Right renal cortex interstitium (tissue), 3 donors: ENCODE measurements around the gene RCVRN. TPM values are rescaled to one million over a fixed set of nuclear protein-coding genes. Genes with fewer than 3 reads are reported as not detected.

Experiments
- DNase-seq, 3 donors: peaks; one replicate each; pipeline ENCODE4 v3.0.0-alpha.2; 2013; ENCODE audit warnings: low read depth in 3 of 3, low spot score in 2 of 3
- polyA plus RNA-seq, 3 donors: library from polyadenylated mRNA; unstranded; fragments of 120-200 nt; gene quantifications; one replicate each; pipeline ENCODE4 v1.2.1, GENCODE V29; 2013; ENCODE audit not compliant: insufficient read length in 3 of 3

Gene RCVRN
- under 1 TPM; 0.22 to 0.37 (median 0.22) TPM for polyA plus RNA-seq

GRCh38 chr17:9905078-9905415, at the start of gene RCVRN:
Gene RCVRN (minus strand): TSS chr17:9905271. CDS start chr17:9905180, 91 bp downstream.
- no peak for DNase-seq

GRCh38 chr17:9953492-9953891, 48.4 kb upstream of the RCVRN start:
- DNase-seq, result no peak

GRCh38 chr17:9951803-9952202, 46.7 kb upstream of the RCVRN start:
- no peak for DNase-seq

GRCh38 chr17:9948928-9949327, 43.9 kb upstream of the RCVRN start:
- no peak for DNase-seq

GRCh38 chr17:9944704-9945103, 39.6 kb upstream of the RCVRN start:
- DNase-seq, result no peak

- no peak for DNase-seq
Measured at GRCh38 chr17:9943343-9943742, 38.3 kb upstream of the RCVRN start.

- no peak for DNase-seq
Measured at GRCh38 chr17:9942885-9943284, 37.8 kb upstream of the RCVRN start.

GRCh38 chr17:9941305-9941704, 36.2 kb upstream of the RCVRN start:
- no peak for DNase-seq

GRCh38 chr17:9940841-9941240, 35.8 kb upstream of the RCVRN start:
- no peak for DNase-seq

- no peak for DNase-seq
Measured at GRCh38 chr17:9938764-9939163, 33.7 kb upstream of the RCVRN start.

- no peak for DNase-seq
Measured at GRCh38 chr17:9937901-9938300, 32.8 kb upstream of the RCVRN start.

GRCh38 chr17:9937241-9937761, 32.2 kb upstream of the RCVRN start:
- DNase-seq, result no peak

- no peak for DNase-seq
Measured at GRCh38 chr17:9936095-9936494, 31.0 kb upstream of the RCVRN start.

- DNase-seq, result no peak
Measured at GRCh38 chr17:9935408-9935807, 30.3 kb upstream of the RCVRN start.

GRCh38 chr17:9934331-9934730, 29.3 kb upstream of the RCVRN start:
- DNase-seq, result no peak

- DNase-seq, result no peak
Measured at GRCh38 chr17:9932491-9932890, 27.4 kb upstream of the RCVRN start.

GRCh38 chr17:9931144-9931741, 26.2 kb upstream of the RCVRN start:
- DNase-seq, result no peak

- no peak for DNase-seq
Measured at GRCh38 chr17:9929871-9930270, 24.8 kb upstream of the RCVRN start.

GRCh38 chr17:9928601-9929333, 23.7 kb upstream of the RCVRN start:
- DNase-seq, result peak; percentile 36 to 67 (median 49)

GRCh38 chr17:9926150-9926804, 21.2 kb upstream of the RCVRN start:
- no peak for DNase-seq

GRCh38 chr17:9925457-9925856, 20.4 kb upstream of the RCVRN start:
- DNase-seq, result no peak

- peak; percentile 82 to 86 (median 82) for DNase-seq
Measured at GRCh38 chr17:9924735-9925191, 19.7 kb upstream of the RCVRN start.
